Measurements from ENCODE around the gene ST7.

GRCh38 chr7:117271566-117271965 lies 318.3 kb downstream of the ST7 start:
- no peak for TF ChIP-seq ESRRG (CRISPR knock-in tag; IDR thresholded peaks at IDR 0.05)
- TF ChIP-seq ZNF565 (CRISPR knock-in tag; conservative IDR thresholded peaks at IDR 0.05; ENCODE audit: low read depth) = no peak
- no peak for TF ChIP-seq BACH2 (CRISPR knock-in tag; IDR thresholded peaks at IDR 0.05; ENCODE audit: borderline replicate concordance)
- TF ChIP-seq RARB (CRISPR knock-in tag; IDR thresholded peaks at IDR 0.05) = no peak
- no peak for TF ChIP-seq PPARA (CRISPR knock-in tag; IDR thresholded peaks at IDR 0.05; ENCODE audit: borderline replicate concordance)
- TF ChIP-seq ZFP30 (CRISPR knock-in tag; IDR thresholded peaks at IDR 0.05) = no peak
- no peak for TF ChIP-seq ZNF70 (CRISPR knock-in tag; IDR thresholded peaks at IDR 0.05)
- no peak for TF ChIP-seq CSRNP3 (CRISPR knock-in tag; IDR thresholded peaks at IDR 0.05)
- TF ChIP-seq ARNTL (CRISPR knock-in tag; IDR thresholded peaks at IDR 0.05; ENCODE audit: borderline replicate concordance, low read depth) = no peak
- no peak for TF ChIP-seq ZFP3 (CRISPR knock-in tag; IDR thresholded peaks at IDR 0.05)
- no peak for TF ChIP-seq CREB5 (CRISPR knock-in tag; IDR thresholded peaks at IDR 0.05; ENCODE audit: low read depth)
- TF ChIP-seq SNAI2 (CRISPR knock-in tag; IDR thresholded peaks at IDR 0.05) = no peak
- no peak for TF ChIP-seq ISL1 (CRISPR knock-in tag; IDR thresholded peaks at IDR 0.05)

Data from SK-N-SH treated with all-trans-retinoic acid at 6 μM for 48 hours (cell line).